Neuronal stem cell (in vitro differentiated cells): Measurements from ENCODE around the gene UMODL1. TPM values are rescaled to one million over a fixed set of nuclear protein-coding genes. Genes with fewer than 3 reads are reported as not detected.
A peak's percentile ranks its signal among the peaks of the same experiment; 100 is the strongest.

Experiments
- DNase-seq: peaks from one replicate; pipeline ENCODE4 v3.0.0-alpha.2; 2013; ENCODE audit warnings: low spot score
- H2AFZ ChIP-seq: one replicate; pipeline ENCODE4 v1.6.1; 2013; ENCODE audit warnings: mild to moderate bottlenecking, low read length, inconsistent platforms
- H2AK5ac ChIP-seq: 2 replicates; pipeline ENCODE4 v1.6.1; 2013; ENCODE audit warnings: low read depth, mild to moderate bottlenecking, inconsistent platforms, low read length, moderate library complexity, mixed read lengths
- H2BK120ac ChIP-seq: 2 replicates; pipeline ENCODE4 v1.6.1; 2013; ENCODE audit warnings: low read depth, mild to moderate bottlenecking, inconsistent platforms, low read length, moderate library complexity, mixed read lengths
- H2BK12ac ChIP-seq: one replicate; pipeline ENCODE4 v1.6.1; 2013; ENCODE audit warnings: low read length, inconsistent platforms
- H2BK15ac ChIP-seq: 2 replicates; pipeline ENCODE4 v1.6.1; 2013; ENCODE audit warnings: mild to moderate bottlenecking, low read length, inconsistent platforms, mixed read lengths
- H2BK5ac ChIP-seq: one replicate; pipeline ENCODE4 v1.6.1; 2013; ENCODE audit warnings: inconsistent platforms, mild to moderate bottlenecking, low read length, moderate library complexity
- H3K14ac ChIP-seq: one replicate; pipeline ENCODE4 v1.6.1; 2013; ENCODE audit warnings: low read length, inconsistent platforms
- H3K18ac ChIP-seq: 2 replicates; pipeline ENCODE4 v1.6.1; 2013; ENCODE audit warnings: low read length, inconsistent platforms
- H3K23ac ChIP-seq: 2 replicates; pipeline ENCODE4 v1.6.1; 2013; ENCODE audit warnings: low read depth, mild to moderate bottlenecking, mixed read lengths, low read length, inconsistent platforms; ENCODE audit not compliant: poor library complexity
- H3K27ac ChIP-seq: replicated peaks from 3 replicates; pipeline ENCODE4 v1.5.1; 2013; ENCODE audit warnings: low read length, inconsistent platforms
- H3K27me3 ChIP-seq, 3 experiments: 2 replicates each; pipeline ENCODE4 v1.6.1; 2013; ENCODE audit warnings: low read length in 3 of 3, mild to moderate bottlenecking in 2 of 3, inconsistent platforms in 1 of 3, low read depth in 1 of 3, mixed read lengths in 1 of 3, moderate library complexity in 1 of 3; ENCODE audit not compliant: control insufficient read depth in 3 of 3, insufficient read depth in 3 of 3
- H3K36me3 ChIP-seq, 2 donors: replicated peaks in 1 of 2; 2 replicates each; pipeline ENCODE4 v1.6.1; 2013; ENCODE audit warnings: low read length in 2 of 2; ENCODE audit not compliant: control insufficient read depth in 2 of 2, insufficient read depth in 2 of 2
- H3K4ac ChIP-seq: 2 replicates; pipeline ENCODE4 v1.6.1; 2013; ENCODE audit warnings: inconsistent platforms, mild to moderate bottlenecking, low read length, moderate library complexity
- H3K4me1 ChIP-seq, 2 donors: 1 replicate in 1 of 2; 2 replicates in 1 of 2; pipeline ENCODE4 v1.6.1; 2013; ENCODE audit warnings: low read length in 2 of 2, low read depth in 1 of 2; ENCODE audit not compliant: control insufficient read depth in 2 of 2, insufficient read depth in 1 of 2
- H3K4me2 ChIP-seq: one replicate; pipeline ENCODE4 v1.6.1; 2013; ENCODE audit warnings: mild to moderate bottlenecking, low read length, inconsistent platforms; ENCODE audit not compliant: insufficient read depth, poor library complexity, severe bottlenecking
- H3K4me3 ChIP-seq, 2 donors: 2 replicates each; pipeline ENCODE4 v1.5.1; 2013; ENCODE audit warnings: low read length in 2 of 2, mild to moderate bottlenecking in 2 of 2, inconsistent platforms in 1 of 2, moderate library complexity in 1 of 2
- H3K79me1 ChIP-seq: one replicate; pipeline ENCODE4 v1.6.1; 2013; ENCODE audit warnings: low read depth, mild to moderate bottlenecking, inconsistent platforms, low read length, moderate library complexity
- H3K9ac ChIP-seq: one replicate; pipeline ENCODE4 v1.6.1; 2013; ENCODE audit warnings: mild to moderate bottlenecking, low read depth, low read length, inconsistent platforms; ENCODE audit not compliant: poor library complexity
- H3K9me3 ChIP-seq, 2 donors: replicated peaks in 1 of 2; 2 replicates each; pipeline versions ENCODE3 to v1.6.1; 2013; ENCODE audit warnings: low read length in 2 of 2, mild to moderate bottlenecking in 2 of 2, inconsistent platforms in 1 of 2, low read depth in 1 of 2, mixed read lengths in 1 of 2, moderate library complexity in 1 of 2; ENCODE audit not compliant: control insufficient read depth in 2 of 2, insufficient read depth in 1 of 2
- H4K8ac ChIP-seq: one replicate; pipeline ENCODE4 v1.6.1; 2013; ENCODE audit warnings: low read depth, mild to moderate bottlenecking, inconsistent platforms, low read length, moderate library complexity
- H4K91ac ChIP-seq: one replicate; pipeline ENCODE4 v1.6.1; 2013; ENCODE audit warnings: low read length, low read depth, mild to moderate bottlenecking, inconsistent platforms; ENCODE audit not compliant: poor library complexity
- WGBS, 2 donors: extraction: QIAGEN DNeasy Blood & Tissue Kit; methylation state at CpG; one replicate each; pipeline ENCODE4 v1.1.7; 2013; ENCODE audit warnings: missing lambda C conversion rate in 2 of 2, mixed read lengths in 1 of 2; ENCODE audit not compliant: insufficient read length in 2 of 2, insufficient replicate concordance in 1 of 2; ENCODE audit errors: extremely low coverage in 2 of 2; 5-methylcytosine and 5-hydroxymethylcytosine counted together
- polyA plus RNA-seq, 2 experiments: library from polyadenylated mRNA; stranded (reverse); fragments of 200-250 nt; gene quantifications; one replicate each; pipeline ENCODE4 v1.2.3, GENCODE V29; 2013

Gene UMODL1
- polyA plus RNA-seq (2013, experiment 1 of 2), result not detected
- not detected for polyA plus RNA-seq (2013, experiment 2 of 2)

GRCh38 chr21:42071146-42071737 lies at the start of gene UMODL1:
Gene UMODL1, plus strand, starts transcription at chr21:42071317. Its CDS starts 0 bp downstream, at chr21:42071317.
- no peaks in the 10 kb centered on the region for H3K36me3 ChIP-seq
- no peak within 1 kb of the TSS for H2AK5ac ChIP-seq
- H3K9ac ChIP-seq, result no peak within 1 kb of the TSS
- peaks cover 0 to 11% of the 10 kb centered on the region in 2 donors for H3K4me1 ChIP-seq
- H4K8ac ChIP-seq, result no peak within 1 kb of the TSS
- no peak within 1 kb of the TSS for H2BK5ac ChIP-seq
- no peak within 1 kb of the TSS for H2AFZ ChIP-seq
- no peak within 1 kb of the TSS for H3K18ac ChIP-seq
- H2BK12ac ChIP-seq, result no peak within 1 kb of the TSS
- no peak within 1 kb of the TSS for H3K14ac ChIP-seq
- no peak within 1 kb of the TSS for H2BK15ac ChIP-seq
- H2BK120ac ChIP-seq, result no peak within 1 kb of the TSS
- no peak for DNase-seq
- no peak within 1 kb of the TSS for H3K23ac ChIP-seq
- no peak within 1 kb of the TSS for H3K4me3 ChIP-seq
- H3K4me2 ChIP-seq, result no peak within 1 kb of the TSS
- H3K27ac ChIP-seq, result no peak within 1 kb of the TSS
- H3K9me3 ChIP-seq, result no peaks in the 10 kb centered on the region
- no peaks in the 10 kb centered on the region for H3K79me1 ChIP-seq
- H3K27me3 ChIP-seq, result peaks cover 0 to 13% (median 0%) of the 10 kb centered on the region in 3 experiments
- no peak within 1 kb of the TSS for H4K91ac ChIP-seq
- WGBS, 2 donors, result no CpG with 5 or more reads among the region's 13 CpGs
- H3K4ac ChIP-seq, result peak within 1 kb of the TSS; percentile 5

- no peaks in the 10 kb centered on the region for H3K79me1 ChIP-seq
- no peak overlapping the region for H3K4me3 ChIP-seq
- no peak overlapping the region for H2BK5ac ChIP-seq
- no peaks in the 10 kb centered on the region for H3K36me3 ChIP-seq
- peaks cover 17 to 22% of the 10 kb centered on the region in 2 donors for H3K4me1 ChIP-seq
- H3K27me3 ChIP-seq, result peaks cover 0 to 13% (median 0%) of the 10 kb centered on the region in 3 experiments
- no peak overlapping the region for H2BK15ac ChIP-seq
- WGBS, 2 donors, result no CpG with 5 or more reads among the region's 20 CpGs
- H2BK120ac ChIP-seq, result no peak overlapping the region
- H3K27ac ChIP-seq, result peak overlapping the region; percentile 35
- no peak overlapping the region for H3K14ac ChIP-seq
- no peak overlapping the region for H4K8ac ChIP-seq
- H2BK12ac ChIP-seq, result no peak overlapping the region
- no peak overlapping the region for H3K4ac ChIP-seq
- peak overlapping the region; percentile 84 for H2AFZ ChIP-seq
- H4K91ac ChIP-seq, result no peak overlapping the region
- peak overlapping the region; percentile 38 for H3K4me2 ChIP-seq
- no peak overlapping the region for H2AK5ac ChIP-seq
- peak overlapping the region; percentile 73 for H3K18ac ChIP-seq
- H3K9me3 ChIP-seq, result no peaks in the 10 kb centered on the region
- H3K9ac ChIP-seq, result no peak overlapping the region
- no peak overlapping the region for H3K23ac ChIP-seq
- peak; percentile 76 for DNase-seq
Observed at GRCh38 chr21:42021371-42022090, 49.6 kb upstream of the UMODL1 start.

DNA sequence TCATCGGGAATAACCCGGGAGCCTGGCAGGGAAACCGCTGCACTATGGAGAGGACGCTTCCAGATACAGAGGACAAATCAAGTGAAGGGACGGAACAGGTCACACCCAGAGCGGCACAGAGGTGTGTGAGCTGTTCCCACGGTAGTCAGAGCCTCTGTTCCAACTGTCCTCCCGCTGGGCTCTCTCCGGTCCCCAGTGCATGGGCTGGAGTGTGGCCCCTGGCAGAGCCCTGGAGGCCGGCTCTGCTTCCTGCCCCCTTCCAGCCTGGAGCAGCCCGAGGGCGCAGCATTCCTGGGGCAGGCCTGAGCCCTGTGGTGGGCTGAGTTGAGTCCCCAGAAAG lies 49.1 kb upstream of the UMODL1 start:
- no CpG with 5 or more reads among the region's 12 CpGs for WGBS, 2 donors
- no peak overlapping the region for H3K9ac ChIP-seq
- no peak overlapping the region for H2BK12ac ChIP-seq
- peaks cover 0 to 4% of the 10 kb centered on the region in 2 donors for H3K9me3 ChIP-seq
- H2AK5ac ChIP-seq, result no peak overlapping the region
- no peak overlapping the region for H3K23ac ChIP-seq
- peak overlapping the region; percentile 0 for H3K18ac ChIP-seq
- H3K27ac ChIP-seq, result peak overlapping the region; percentile 35
- no peak overlapping the region for H4K8ac ChIP-seq
- H2BK15ac ChIP-seq, result no peak overlapping the region
- peaks cover 3% of the 10 kb centered on the region for H3K79me1 ChIP-seq
- no peak for DNase-seq
- H3K4me1 ChIP-seq, result peaks cover 17 to 25% of the 10 kb centered on the region in 2 donors
- no peak overlapping the region for H3K4ac ChIP-seq
- peaks cover 0 to 12% (median 0%) of the 10 kb centered on the region in 3 experiments for H3K27me3 ChIP-seq
- H3K36me3 ChIP-seq, result no peaks in the 10 kb centered on the region
- H2BK5ac ChIP-seq, result no peak overlapping the region
- peak overlapping the region; percentile 84 for H2AFZ ChIP-seq
- peak overlapping the region; percentile 38 for H3K4me2 ChIP-seq
- no peak overlapping the region for H2BK120ac ChIP-seq
- no peak overlapping the region for H4K91ac ChIP-seq
- H3K14ac ChIP-seq, result no peak overlapping the region
- H3K4me3 ChIP-seq, result peak overlapping the region in 1 of 2 donors; percentile 2

- Histone ChIP-seq H3K4me1 (peaks cover 17 to 26% of the 10 kb centered on the region in 2 donors), H3K18ac (no peak overlapping the region), H2AK5ac (no peak overlapping the region), H3K23ac (no peak overlapping the region), H3K4me2 (no peak overlapping the region), H2BK15ac (no peak overlapping the region), H2BK12ac (no peak overlapping the region), H3K4me3 (no peak overlapping the region), H2BK120ac (no peak overlapping the region), H2AFZ (no peak overlapping the region), H4K91ac (no peak overlapping the region), H3K27me3 (peaks cover 0 to 12% (median 0%) of the 10 kb centered on the region in 3 experiments), H3K9me3 (peaks cover 0 to 6% of the 10 kb centered on the region in 2 donors), H3K4ac (no peak overlapping the region), H2BK5ac (no peak overlapping the region), H3K27ac (no peak overlapping the region), H3K14ac (no peak overlapping the region), H3K9ac (no peak overlapping the region), H3K36me3 (no peaks in the 10 kb centered on the region), H3K79me1 (peaks cover 3% of the 10 kb centered on the region), H4K8ac (no peak overlapping the region)
- WGBS, 2 donors, result no CpG with 5 or more reads among the region's 11 CpGs
- no peak for DNase-seq
Observed at GRCh38 chr21:42022906-42023305, 48.2 kb upstream of the UMODL1 start.
